Glutamatergic neuron (in vitro differentiated cells): ENCODE results near the gene SLC26A3. TPM values are rescaled to one million over a fixed set of nuclear protein-coding genes. Genes with fewer than 3 reads are reported as not detected.

Experiments
- DNase-seq: peaks from one replicate; pipeline ENCODE4 v3.0.0; 2022
- H3K27ac Mint-ChIP-seq: one replicate; pipeline ENCODE4 v1.8.0; 2020; ENCODE audit warnings: mild to moderate bottlenecking, mixed read lengths, inconsistent platforms; ENCODE audit not compliant: unreplicated experiment
- H3K27me3 Mint-ChIP-seq: one replicate; pipeline ENCODE4 v1.8.0; 2020; ENCODE audit warnings: mild to moderate bottlenecking, moderate library complexity, mixed read lengths, inconsistent platforms; ENCODE audit not compliant: unreplicated experiment
- H3K36me3 Mint-ChIP-seq: one replicate; pipeline ENCODE4 v1.8.0; 2020; ENCODE audit warnings: mild to moderate bottlenecking, mixed read lengths, inconsistent platforms; ENCODE audit not compliant: unreplicated experiment
- H3K4me1 Mint-ChIP-seq: one replicate; pipeline ENCODE4 v1.8.0; 2020; ENCODE audit warnings: mild to moderate bottlenecking, low read depth, mixed read lengths, inconsistent platforms; ENCODE audit not compliant: unreplicated experiment
- H3K4me3 Mint-ChIP-seq: one replicate; pipeline ENCODE4 v1.8.0; 2020; ENCODE audit warnings: mild to moderate bottlenecking, mixed read lengths, inconsistent platforms; ENCODE audit not compliant: unreplicated experiment
- H3K9me3 Mint-ChIP-seq: one replicate; pipeline ENCODE4 v1.8.0; 2020; ENCODE audit warnings: mild to moderate bottlenecking, moderate library complexity, mixed read lengths, inconsistent platforms; ENCODE audit not compliant: unreplicated experiment
- total RNA-seq: library from RNA; stranded (reverse); fragmentation: NEBNext Ultra II Directional; extraction: Animal tissue kit (Norgen Biotek cat#: 25700); gene quantifications from one replicate; pipeline ENCODE4 v1.2.1, GENCODE V29; 2021; ENCODE audit not compliant: unreplicated experiment
- TF ChIP-seq, protein P1 (sequence below): fragments of 200-600 bp; sonication (generic); IDR thresholded peaks from one replicate; pipeline ENCODE4 v1.5.0; 2021; ENCODE audit not compliant: partially characterized antibody, unreplicated experiment

The SLC26A3 gene
- total RNA-seq, 1 donor from 2014 or later: not detected

DNA sequence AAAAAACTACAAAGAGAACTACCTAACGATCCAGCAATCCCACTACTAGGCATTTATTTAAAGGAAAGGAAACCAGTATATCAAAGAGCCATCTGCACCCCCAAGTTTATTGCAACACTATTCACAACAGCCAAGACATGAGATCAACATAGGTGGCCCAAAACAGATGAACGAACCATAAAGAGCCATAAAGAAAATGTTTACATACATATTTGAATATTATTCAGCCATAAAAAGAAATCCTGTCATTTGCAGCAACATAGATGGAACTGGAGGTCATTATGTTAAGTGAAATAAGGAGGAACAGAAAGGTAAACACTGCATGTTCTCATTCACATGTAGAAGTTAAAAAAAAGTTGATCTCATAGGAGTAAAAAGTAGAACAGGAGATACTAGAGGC, 15.6 kb upstream of the SLC26A3 start:
- TF ChIP-seq, protein P1, sequence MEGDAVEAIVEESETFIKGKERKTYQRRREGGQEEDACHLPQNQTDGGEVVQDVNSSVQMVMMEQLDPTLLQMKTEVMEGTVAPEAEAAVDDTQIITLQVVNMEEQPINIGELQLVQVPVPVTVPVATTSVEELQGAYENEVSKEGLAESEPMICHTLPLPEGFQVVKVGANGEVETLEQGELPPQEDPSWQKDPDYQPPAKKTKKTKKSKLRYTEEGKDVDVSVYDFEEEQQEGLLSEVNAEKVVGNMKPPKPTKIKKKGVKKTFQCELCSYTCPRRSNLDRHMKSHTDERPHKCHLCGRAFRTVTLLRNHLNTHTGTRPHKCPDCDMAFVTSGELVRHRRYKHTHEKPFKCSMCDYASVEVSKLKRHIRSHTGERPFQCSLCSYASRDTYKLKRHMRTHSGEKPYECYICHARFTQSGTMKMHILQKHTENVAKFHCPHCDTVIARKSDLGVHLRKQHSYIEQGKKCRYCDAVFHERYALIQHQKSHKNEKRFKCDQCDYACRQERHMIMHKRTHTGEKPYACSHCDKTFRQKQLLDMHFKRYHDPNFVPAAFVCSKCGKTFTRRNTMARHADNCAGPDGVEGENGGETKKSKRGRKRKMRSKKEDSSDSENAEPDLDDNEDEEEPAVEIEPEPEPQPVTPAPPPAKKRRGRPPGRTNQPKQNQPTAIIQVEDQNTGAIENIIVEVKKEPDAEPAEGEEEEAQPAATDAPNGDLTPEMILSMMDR: no peak
- H3K27ac Mint-ChIP-seq: no peak overlapping the region
- H3K4me1 Mint-ChIP-seq: no peaks in the 10 kb centered on the region
- H3K9me3 Mint-ChIP-seq: no peaks in the 10 kb centered on the region
- no peaks in the 10 kb centered on the region for H3K27me3 Mint-ChIP-seq
- DNase-seq: no peak
- no peaks in the 10 kb centered on the region for H3K36me3 Mint-ChIP-seq
- H3K4me3 Mint-ChIP-seq: no peak overlapping the region

DNA sequence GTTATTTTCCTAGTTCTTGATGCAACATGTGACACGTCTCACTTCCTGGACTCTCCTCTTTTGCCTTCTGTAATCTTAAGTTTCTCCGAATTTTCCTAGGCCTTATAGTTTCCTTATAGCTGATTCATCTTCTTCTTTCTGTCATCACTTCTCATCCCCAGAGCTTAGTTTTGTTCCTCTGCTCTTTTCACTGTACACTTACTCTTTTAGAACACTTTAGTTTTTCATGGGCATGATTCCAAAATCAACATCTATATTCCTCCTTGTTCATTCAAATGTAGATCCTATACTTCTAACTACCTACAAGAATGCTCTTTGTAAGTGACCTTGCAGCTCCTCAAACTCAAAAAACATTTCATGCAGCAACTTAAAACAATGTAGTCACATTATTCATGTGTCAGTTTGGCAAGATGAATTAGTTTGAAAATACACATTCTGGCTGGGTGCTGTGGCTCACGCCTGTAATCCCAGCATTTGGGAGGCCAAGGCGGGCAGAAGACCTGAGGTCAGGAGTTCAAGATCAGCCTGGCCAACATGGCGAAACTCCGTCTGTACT, 13.1 kb upstream of the SLC26A3 start:
- TF ChIP-seq, protein P1: no peak

DNA sequence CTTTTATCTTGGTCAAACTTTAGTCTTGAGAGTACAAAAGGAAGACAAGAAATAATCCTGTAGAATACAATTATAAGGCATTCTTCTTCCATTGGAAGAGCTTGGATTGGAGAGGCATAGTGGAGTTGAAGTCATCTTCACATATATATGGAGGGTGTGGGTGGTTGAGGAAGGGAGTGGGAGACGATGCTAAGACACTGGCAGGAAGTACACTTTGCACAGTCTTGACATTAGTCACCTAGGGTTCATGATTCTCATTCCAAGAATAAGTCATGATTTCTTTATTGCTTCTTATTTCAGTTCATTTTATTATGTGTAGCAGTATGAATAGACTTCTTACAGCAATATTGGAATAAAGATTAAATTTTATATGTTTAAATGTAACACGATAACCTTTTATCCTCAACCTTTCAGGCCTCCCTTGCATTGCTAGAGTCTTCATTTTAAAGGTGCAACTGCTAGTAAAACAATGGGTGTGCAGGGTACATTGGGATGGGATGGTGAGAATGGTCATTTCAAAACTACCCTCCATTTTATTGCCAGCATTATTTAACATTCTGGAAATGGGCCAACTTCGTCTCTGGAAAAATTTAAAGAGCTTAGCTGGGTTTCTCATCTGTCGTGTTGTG, 12.3 kb upstream of the SLC26A3 start:
- Mint-ChIP-seq H3K27me3 (no peaks in the 10 kb centered on the region), H3K4me3 (no peak overlapping the region), H3K4me1 (no peaks in the 10 kb centered on the region), H3K27ac (no peak overlapping the region), H3K36me3 (no peaks in the 10 kb centered on the region), H3K9me3 (no peaks in the 10 kb centered on the region)
- no peak for DNase-seq
- TF ChIP-seq, protein P1: no peak

More for the DNA sequence above, 13.1 kb upstream of the SLC26A3 start:
- Mint-ChIP-seq H3K9me3 (no peaks in the 10 kb centered on the region), H3K4me1 (no peaks in the 10 kb centered on the region), H3K27ac (no peak overlapping the region), H3K4me3 (no peak overlapping the region), H3K27me3 (no peaks in the 10 kb centered on the region), H3K36me3 (no peaks in the 10 kb centered on the region)
- DNase-seq: no peak

- H3K27ac Mint-ChIP-seq: no peak overlapping the region
- H3K9me3 Mint-ChIP-seq: no peaks in the 10 kb centered on the region
- DNase-seq: no peak
- no peak overlapping the region for H3K4me3 Mint-ChIP-seq
- TF ChIP-seq, protein P1: no peak
- H3K4me1 Mint-ChIP-seq: peaks cover 7% of the 10 kb centered on the region
- no peaks in the 10 kb centered on the region for H3K36me3 Mint-ChIP-seq
- H3K27me3 Mint-ChIP-seq: peaks cover 3% of the 10 kb centered on the region
Measured at GRCh38 chr7:107813524-107813923, 10.5 kb upstream of the SLC26A3 start.

- Mint-ChIP-seq H3K36me3 (no peaks in the 10 kb centered on the region), H3K4me3 (no peak overlapping the region), H3K27me3 (peaks cover 5% of the 10 kb centered on the region), H3K9me3 (no peaks in the 10 kb centered on the region), H3K27ac (no peak overlapping the region), H3K4me1 (peaks cover 7% of the 10 kb centered on the region)
- no peak for DNase-seq
- TF ChIP-seq, protein P1: no peak
Measured at GRCh38 chr7:107811934-107812333, 8.9 kb upstream of the SLC26A3 start.
